Activated CD4-positive, alpha-beta T cell treated with anti-CD3 and anti-CD28 coated beads for 24 hours (primary cell): Measurements from ENCODE around the gene IER2.

ENCODE experiments used
- DNase-seq, 2 donors: peaks; one replicate each; pipeline ENCODE4 v3.0.0-alpha.2; 2020; ENCODE audit warnings: low read depth in 2 of 2

Gene IER2

DNA sequence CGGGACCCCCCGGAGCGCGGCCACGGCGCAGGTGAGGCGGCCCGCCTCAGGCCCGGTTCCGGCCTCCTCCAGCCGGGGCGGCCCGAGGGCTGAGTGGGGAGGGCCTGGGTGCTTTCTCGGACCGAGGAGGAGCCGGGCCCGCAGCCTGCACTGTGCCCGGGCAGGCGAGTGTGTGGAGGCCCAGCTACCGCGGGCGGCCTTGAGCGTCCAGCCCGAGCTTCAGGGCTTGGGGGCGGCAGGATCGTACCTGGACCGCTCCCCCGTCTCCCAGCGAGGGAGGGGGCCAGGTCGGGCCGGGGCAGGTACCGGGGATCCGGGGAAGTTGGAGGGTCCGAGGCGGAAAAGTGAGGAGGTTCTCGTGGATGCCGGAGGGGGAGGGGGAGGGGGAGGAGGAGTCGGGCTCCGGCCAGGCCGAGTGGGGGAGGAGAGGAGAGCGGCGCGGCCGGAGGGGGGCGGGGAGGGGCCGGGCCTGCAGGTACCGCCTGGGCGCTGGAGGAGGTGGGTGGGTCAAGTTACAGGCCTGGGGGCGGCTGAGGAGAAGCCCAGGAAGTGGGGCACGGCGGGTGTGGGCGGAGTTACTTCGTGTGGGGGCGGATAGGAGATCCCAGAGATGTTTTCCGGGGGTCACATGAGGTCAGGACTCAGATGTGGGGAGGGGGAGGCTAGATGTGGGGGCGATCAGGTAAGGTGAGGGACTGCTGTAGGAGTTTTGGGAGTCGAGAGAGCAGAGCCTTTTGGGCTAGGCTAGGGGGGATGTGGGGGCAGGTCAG is 31.6 kb upstream of the IER2 start:
- DNase-seq = peak in 1 of 2 donors; percentile 41

DNA sequence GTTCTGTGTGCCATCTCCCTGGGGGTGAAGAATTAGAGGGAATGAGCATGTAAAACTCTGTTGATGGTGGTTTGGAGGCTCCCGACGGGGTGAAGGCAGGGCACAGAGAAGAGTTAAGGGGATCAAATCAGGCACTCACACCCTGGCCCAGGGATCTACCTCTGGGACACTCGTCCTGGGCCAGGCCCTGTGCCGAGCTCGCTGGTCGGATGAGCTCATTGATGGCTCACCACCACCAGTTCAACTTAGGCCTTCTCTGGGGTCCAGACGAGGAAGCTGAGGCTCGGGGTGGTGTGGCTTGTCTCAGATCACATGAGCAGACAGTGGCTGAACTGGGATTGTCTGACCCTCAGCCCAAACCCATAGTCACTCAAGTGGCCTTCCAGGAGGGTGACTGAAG is 30.6 kb upstream of the IER2 start:
- no peak for DNase-seq

DNA sequence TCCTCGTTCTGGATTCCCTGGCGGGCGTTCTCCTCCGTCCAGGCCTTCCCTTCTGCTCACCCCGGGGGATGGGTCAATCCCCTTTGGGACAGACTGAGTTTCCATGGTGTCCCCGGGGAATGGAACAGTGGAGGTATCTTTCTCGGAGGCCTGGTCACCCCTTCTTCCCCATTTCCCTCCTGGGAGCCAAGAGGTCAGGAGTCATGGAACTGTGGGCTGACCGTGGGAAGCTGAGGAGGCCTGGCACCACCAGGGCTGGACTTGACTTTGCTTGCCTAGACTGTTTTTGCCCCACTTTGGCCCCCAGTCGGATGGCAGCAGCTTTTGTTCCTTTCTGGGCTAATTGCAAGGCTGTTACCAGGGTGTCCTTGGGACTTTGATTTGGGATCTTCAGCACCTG is 30.2 kb upstream of the IER2 start:
- no peak for DNase-seq

DNA sequence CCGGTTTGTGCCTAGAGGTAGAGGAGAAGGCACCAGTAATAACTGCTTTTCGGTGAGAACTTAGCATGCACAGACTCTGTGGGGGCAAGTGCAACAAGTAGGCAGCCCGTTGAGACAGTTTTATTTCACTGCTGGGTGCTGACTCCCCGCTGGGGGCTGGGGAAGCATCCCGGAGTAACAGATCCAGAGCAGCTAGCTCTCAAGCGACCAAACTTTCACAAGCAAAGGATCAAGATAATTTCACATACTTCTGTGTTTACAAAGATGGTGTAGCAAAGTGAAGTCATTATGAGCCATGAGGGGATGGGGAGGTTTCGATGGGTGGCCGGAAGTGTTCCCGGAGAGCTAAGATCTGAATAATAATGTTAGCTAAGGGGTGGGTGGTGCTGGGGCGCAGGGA is 29.4 kb upstream of the IER2 start:
- no peak for DNase-seq

DNA sequence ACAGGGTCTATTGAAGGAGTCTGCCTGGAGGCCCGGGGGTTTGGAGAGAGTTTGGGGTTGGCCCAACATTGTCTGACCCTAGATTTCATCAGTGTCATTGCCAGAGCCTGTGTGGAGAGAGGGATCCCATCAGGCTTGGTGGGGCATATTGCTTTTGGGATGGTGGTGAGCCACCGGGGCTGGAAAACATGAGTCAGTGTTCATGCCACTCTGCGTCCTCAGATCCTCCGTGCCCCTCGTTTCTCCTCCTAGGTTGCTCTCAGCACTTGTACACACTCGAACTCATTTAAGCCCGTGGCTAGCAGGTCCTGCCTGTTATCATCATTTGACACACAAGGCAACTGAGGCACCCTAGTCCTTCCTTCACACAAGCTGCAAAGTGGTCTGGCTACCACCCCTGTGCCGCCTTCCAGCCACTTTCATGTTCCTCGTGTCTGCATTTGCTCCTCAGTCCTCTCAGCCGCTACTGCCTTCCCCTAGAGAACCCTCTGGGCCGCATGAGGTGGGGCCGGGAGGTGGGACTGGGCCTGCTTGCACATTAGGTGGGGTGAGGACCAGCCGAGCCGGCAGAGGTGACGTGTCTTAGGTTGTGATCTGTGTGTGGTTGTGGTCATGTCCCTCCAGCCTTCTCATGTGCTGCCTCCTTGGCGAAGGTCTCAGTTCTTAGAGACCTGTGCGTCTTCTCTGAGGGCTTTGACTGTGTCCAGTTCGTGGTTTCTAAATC is 28.5 kb upstream of the IER2 start:
- no peak for DNase-seq

DNA sequence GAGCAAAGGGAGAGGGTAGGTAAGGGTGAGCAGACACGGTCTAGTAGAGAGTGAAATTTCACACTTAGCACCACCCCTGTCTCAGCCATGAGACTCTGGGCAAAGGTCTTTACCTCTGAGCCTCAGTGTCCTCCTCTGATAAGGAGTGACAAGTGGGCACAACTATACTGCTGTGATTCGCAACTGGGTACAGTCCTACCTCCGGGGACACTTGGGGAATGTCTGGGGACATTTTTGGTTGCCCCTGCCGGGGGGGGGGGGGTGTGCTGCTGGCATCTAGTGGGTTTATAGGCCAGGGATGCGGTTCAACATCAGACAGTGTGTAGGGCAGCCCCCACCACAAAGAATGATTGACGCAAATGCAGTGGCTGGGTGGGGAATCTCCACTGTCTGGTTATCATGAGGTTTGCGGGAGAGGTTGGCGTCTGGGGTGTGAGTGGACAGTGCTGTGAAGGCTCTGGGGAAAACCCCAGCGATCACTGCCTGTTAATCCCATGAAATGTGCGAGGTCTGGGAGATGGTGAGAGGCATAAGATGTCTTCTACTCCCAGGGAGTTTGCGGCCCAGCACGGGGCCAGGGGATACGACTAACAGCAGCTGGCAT is 27.8 kb upstream of the IER2 start:
- DNase-seq = no peak

DNA sequence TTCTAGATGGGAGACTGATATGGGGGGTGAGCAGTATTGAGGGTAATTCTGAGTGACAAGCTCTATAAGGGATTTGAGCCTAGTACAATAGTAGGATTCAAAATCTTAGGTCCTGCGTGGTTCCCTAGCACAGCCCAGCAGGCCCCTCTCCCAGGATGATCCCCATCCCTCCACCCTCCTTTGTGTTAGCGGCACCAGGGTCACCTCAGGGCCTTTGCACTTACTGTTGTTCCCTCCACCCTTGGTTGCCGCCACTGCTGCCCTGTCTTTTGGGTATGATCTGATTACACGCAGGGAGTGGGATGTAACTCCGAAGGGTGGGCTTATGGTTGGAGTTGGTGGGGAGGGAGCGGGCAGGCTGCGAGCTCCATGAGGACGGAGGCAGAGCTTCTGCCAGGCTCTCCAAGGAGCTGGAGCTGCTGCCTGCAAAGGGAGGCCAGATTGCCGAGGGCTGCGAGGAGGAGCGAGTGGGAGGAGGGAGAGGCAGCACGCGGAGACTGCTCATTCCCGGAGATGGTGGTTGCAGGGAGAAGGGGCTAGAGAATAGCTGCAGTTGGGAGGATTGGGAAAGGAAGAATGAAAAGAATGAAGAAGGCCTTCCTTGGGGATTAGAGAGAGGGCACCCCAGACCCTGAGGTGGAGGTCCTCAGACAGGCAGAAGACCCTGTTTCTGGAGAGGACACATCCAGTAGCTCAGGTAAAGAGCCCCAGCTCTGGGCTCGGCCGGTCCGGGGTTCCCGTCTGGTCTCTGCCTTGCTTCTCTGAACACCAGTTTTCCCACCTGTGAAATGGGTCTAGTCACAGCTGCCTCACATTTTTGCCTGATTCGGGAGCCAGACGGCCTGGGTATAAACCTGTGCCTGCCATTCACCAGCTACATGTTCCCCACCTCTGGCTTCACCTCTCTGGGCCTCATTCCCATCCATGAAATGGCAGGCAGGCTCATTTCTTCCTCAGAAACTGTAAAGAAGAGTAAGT is 26.9 kb upstream of the IER2 start:
- DNase-seq = no peak

DNA sequence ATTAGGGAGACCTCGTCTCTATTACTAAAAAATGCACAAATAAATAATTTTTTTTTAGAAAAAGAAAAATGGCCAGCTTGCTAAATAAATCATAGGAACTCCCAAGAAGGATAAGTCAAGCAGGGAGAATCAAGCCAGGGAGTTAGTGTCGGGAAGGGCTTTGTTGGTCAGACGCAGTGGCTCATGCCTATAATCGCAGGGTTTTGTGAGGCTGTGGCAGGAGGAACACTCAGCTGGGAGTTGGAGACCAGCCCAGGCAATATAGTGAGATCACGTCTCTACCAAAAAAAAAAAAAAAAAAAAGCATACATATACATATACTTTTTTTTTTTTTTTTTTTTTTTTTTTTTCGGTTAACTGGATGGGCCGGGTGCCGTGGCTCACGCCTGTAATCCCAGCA is 23.2 kb upstream of the IER2 start:
- no peak for DNase-seq

DNA sequence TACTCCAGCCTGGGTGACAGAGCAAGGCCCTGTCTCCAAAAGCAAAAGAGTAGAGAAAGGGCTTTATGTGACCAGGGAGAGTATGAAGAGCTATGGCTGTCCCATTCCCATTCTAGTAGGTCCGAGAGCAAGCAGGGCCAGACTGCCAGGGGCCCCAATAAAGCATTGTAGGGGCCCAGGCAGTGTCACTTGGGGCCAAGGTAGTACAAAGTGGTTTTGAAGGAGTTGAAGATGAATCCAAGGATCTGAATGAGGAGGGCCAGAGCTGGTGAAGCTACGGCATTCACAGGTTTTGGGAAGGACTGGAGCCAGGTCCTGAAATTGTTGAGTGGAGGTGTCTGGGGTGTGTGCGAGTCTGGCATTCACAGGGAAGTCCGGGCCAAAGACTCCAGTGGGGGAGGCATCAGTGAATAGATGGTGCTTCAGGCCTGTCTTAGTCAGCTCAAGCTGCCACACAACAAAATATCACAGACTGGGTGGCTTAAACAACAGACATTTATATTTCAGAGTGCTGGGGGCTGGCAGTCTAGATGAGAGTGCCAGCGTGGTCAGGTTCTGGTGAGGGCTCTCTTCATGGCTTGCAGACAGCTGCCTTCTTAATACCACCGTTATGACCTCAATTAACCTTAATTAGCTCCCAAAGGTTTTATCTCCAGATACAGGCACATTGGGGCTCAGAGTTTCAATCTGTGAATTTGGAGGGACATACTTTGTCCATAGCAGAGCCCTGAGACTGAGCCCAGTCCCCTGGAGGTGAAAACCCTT is 22.2 kb upstream of the IER2 start:
- DNase-seq = no peak

DNA sequence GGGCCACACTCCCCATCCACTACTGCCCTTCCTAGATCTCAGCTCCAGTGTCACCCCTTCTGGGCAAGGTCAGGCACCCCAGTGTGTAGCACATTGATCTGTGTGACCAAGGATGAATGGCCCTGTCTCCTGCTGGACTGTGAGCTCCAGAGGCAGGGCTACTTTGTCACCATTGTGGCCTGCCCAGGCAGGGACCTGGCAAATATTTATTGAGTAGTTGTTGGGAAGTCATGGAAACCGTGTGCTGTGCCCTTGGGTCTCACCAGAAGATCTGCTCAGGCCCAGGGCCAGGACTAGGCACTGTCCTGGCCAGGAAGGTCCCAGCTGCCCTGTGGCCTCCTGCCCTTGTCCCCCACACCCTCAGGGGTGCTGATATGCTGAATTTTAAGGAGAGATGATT is 21.6 kb upstream of the IER2 start:
- DNase-seq = no peak

DNA sequence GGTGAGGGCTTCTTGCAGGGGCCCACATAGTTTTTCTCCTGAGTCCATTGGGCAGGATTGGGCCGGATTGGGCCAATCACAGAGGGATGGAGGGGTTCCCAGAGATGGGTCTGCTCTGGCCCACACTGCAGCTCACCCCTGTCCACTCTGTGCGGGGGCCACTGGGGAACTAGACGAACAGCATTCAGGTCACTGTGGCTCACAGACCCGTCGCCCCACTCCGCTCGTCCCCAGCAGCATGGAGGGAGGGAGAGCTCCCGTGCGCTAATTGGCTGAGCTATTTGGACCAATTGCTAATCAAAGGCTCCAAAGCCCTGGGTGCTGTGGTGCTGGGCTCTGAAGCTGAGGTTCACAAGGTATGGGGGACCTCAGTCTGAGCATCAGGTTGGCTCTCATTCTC is 20.8 kb upstream of the IER2 start:
- no peak for DNase-seq

DNA sequence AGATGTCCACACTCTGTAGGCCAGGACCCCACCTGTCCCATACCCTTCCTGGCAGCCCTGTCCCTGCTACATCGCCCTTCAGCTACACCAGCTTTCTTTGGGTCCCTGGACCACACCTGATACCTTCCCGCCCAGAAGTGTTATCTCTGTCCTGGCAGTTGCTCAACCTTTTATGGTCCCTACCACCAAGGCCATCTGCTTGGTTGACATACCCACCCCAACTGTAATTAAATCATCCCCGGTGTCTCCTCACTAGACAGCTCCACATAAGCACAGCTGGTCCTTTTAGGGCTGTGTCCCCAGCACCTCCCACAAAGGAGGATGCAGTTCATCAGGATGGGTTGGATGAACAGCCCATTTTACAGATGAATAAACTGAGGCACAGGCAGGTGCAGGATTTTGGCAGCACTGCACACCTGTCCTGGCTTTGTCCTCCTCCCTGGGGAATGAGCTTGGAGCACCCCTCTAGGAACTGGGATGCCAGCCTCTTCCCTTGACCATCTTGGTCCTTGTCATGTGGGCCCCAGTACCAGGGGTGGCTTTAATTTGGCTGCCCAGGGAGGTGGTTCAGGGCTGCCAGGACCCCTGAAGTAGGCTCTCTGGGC is 19.2 kb upstream of the IER2 start:
- DNase-seq = no peak

DNA sequence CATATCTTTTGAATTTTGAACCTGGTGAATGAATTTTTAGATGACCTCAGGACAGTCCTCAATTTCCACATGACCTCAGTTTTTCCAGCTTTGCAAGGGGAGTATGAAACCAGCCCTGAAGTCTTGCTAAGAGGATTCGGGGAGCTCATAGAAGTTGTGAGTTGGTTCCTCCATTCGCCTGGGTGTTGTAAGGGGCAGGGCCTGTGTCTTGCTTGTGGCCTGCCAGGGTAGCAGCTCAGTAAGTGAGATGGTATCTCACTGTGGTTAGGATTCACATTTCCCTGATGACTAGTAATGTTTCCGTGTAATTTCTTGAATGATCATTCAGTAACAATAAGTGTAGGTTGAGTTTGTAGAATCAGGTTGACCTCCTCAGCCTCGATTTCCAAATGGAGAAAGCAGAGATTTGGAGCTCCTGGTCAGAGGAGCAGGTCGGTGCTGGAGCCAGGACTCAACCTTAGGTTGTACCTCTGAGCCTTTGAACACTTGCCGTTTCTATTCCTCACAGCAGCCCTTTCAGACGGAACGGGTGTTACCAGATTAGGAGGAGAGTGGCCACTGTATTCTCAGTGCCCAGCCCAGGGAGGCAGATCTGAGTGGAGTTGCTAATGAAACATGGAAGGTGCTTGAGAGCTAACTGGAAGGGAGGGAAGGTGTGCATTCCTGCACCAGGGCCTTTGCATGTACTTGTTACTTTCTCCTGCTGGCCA is 17.6 kb upstream of the IER2 start:
- peak in 1 of 2 donors; percentile 48 for DNase-seq

DNA sequence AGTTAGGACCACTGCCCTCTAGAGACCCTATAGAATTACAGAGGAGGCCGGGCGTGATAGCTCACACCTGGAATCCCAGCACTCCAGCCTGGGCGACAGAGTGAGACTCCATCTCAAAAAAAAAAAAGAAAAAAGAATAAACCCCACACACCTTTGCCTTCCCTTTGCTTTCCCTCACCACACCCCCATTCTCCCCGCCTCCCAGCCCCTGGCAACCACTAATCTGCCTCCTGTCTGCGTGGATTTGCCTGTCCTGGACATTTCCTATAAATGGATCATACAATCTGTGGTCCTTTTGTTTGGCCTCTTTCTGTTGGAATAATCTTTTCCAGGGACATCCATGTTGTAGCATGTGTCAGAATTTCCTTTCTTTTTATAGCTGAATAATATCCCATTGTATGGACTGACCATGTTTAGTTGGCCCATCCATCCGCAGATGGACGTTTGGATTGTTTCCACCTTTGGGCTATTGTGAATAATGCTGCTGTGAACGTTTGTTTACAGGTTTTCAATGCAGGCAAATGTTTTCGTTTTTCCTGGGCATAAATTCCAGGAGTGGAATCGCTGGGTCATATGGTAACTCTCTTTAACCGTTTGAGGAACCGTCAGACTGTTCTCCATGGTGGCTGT is 16.9 kb upstream of the IER2 start:
- DNase-seq = no peak

DNA sequence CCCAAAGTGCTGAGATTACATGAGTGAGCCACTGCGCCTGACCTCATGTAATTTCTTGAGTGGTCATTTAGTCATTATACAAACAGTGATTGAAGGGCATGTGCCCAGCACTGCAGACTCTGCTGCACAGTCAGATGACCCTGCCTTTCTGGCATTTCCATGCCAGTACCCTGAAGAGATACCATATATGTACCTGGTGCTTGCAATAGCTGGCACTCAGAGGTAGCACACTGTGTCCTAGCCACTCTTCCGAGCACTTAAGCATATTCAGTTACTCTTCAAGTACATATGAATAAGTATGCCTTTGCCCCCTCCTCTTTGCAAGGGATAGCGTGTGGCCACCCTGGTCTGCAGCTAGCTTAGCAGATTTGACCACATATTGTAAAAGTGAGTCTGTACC is 15.6 kb upstream of the IER2 start:
- no peak for DNase-seq

DNA sequence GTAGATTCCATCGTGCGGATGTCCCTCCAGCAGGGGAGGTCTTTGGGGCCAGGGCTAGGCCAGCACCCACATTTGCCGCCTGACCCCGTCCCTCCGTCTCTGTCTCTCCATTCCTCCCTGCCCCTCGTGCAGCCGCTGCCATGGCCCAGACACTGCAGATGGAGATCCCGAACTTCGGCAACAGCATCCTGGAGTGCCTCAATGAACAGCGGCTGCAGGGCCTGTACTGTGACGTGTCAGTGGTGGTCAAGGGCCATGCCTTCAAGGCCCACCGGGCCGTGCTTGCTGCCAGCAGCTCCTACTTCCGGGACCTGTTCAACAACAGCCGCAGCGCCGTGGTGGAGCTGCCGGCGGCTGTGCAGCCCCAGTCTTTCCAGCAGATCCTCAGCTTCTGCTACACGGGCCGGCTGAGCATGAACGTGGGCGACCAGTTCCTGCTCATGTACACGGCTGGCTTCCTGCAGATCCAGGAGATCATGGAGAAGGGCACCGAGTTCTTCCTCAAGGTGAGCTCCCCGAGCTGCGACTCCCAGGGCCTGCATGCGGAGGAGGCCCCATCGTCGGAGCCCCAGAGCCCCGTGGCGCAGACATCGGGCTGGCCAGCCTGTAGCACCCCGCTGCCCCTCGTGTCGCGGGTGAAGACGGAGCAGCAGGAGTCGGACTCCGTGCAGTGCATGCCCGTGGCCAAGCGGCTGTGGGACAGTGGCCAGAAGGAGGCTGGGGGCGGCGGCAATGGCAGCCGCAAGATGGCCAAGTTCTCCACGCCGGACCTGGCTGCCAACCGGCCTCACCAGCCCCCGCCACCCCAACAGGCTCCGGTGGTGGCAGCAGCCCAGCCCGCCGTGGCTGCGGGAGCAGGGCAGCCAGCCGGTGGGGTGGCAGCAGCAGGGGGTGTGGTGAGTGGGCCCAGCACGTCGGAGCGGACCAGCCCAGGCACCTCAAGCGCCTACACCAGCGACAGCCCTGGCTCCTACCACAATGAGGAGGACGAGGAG is 14.8 kb upstream of the IER2 start:
- no peak for DNase-seq

DNA sequence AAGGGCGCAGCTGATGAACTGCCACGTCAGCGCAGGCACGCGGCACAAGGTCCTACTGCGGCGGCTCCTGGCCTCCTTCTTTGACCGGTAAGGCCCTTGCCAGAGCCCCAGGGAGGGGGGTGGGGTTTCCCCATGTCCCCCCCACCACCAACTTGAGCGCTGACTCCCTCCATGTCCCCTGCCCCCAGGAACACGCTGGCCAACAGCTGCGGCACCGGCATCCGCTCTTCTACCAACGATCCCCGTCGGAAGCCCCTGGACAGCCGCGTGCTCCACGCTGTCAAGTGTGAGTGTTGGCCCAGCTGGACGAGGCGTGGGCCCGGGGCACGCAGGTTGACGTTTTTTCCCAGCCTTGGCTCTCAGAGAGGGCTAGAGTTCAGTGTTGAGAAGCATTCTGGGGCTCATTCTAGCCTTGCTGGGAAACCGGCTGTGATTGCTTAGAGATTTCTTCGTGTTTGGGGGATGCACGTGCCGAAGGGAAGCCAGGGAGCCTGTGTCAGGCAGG is 12.9 kb upstream of the IER2 start:
- no peak for DNase-seq
